Esophagus mucosa (tissue), 1 donor: ENCODE results near the gene INSM1. TPM values are rescaled to one million over a fixed set of nuclear protein-coding genes. Genes with fewer than 3 reads are reported as not detected.

ENCODE experiments used
- ATAC-seq: fragments of 200-7000 bp; cut with Tn5 transposase; one replicate; pipeline ENCODE4 v1.9.1; 2020
- total RNA-seq: library from RNA; stranded (reverse); gene quantifications from one replicate; pipeline ENCODE4 v1.2.4, GENCODE V29; 2023
- donor health status: DM: yes; HTN: yes; CAD: no.

The INSM1 gene
- total RNA-seq, 1 donor from 2014 or later, result not detected

DNA sequence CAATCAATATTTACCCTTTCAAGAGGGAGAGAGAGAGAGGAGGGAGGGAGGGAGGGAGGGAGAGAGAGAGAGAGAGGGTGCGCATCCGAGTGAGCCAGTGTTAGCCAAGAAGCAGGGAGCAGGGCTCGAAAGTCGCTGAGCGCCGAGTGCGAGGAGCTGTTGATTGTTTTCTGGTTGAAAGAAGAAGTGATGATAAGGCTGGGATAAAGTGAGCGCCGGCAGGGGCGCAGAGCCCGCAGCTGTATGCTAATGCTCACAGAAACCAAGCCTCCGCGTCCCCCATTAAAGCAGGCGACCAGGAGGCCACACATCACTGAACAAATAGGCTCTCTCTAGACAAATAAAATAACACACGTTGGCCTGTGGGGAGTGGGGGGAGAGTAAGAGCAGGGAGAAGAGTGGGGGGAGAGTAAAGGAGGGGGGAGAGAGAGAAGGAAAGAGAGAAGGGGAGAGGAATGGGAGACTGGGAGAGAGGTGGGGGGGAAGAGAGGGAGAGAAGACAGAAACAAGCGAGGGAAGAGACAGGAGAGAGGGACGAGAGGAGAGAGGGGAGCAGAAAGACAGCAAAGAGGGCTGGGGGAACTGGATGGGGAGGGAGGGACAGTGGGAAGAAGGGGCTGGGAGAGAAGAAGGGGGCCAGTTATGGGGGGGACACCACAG, 5.0 kb upstream of the INSM1 start:
- ATAC-seq, result no peak

DNA sequence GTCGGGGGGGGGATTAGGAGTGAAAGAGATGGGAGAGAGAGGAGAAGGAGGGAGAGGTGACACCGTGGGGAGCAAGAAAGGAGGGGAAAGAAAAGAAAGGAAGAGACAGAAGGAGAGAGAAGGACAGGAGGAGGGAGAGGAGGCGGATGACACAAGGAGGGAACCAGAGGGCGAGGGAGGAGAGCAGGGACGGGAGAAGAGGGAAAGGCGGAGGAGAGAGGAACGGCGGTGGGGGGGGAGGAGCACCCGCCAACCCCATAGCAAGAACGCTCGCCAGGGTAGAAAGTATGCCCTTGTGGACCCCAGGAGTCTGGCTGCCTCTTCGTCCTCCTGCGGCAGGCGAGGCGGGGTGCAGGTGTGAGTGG, 4.5 kb upstream of the INSM1 start:
- no peak for ATAC-seq

DNA sequence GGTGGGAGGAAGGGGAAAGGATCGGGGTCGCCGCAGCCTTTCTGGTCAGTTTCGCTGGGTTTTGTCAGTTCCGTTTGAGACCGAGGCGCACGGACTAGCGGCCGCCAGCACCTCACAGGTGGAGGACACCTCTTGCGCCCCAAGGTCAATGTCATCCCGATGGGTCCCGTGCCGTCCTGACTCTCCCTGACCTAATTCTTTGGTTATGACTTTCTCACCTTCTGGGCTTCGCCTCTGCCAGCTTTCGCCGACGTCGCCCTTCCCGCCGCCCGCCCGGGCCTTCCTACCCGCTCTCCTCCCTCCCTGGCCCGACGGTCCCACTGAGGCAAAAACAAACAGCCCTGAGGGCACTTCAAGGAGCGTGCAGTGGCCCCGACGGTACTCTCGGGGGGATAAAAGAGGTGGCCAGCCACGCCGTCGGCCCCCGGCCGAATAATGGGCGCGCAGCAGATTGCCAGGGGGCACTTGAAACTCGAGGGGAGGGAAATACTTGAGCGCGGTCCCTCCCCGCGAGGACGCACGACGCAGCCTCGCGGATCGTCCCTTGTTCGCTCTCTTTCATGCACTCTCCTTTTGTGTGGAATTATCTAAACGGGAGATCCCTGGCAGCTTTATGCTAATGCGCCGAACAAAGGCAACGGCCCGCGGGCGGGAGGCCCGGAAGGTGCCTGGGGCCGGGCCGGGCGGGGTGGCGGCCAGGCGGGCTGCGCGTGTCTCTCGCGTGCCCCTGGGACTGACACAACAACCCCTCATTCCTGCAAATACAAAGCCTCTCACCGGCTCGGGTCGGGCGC, 3.9 kb upstream of the INSM1 start:
- ATAC-seq, result no peak

DNA sequence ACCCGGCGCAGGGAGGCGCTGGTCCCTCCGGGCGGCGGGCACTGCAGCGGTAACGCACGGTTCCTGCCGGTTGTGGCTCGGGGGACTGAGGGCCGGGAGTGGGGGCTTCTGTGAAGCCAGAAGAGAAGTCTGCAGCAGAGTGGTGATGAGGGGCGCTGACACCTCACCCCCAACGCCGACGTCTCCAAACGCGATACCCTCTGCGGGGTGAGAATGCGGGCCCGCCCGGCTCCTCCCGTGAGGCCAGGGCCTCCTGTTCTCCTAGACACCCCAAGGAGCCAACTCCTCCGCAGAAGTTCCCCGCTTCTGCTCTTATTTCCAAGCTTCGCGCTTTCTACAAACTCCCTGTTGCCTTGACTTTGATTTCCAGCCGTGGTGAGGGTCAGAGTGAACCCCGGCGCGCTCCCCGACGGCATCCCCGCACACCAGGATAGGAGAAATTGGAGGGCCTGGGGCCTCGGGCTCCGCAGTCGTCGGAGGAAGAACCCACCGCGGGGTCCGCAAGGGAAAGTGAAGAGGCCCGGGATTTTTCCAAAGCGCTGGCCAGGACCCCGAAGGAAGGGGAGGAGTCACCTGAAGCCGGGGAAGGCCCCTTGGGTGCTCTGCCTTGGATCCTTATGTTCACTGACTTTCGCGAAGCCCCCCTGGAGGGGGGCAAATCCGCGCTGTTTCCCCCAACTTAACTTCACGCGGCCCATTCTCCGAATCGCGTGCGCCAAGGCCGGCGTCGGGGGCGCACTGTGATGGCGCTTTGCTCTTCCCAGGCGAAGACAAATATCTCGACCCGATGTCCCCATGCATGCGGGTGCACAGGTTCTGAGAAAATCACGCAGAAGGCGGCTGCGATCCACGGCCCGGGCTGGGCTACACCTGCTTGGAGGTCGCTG, 3.1 kb upstream of the INSM1 start:
- ATAC-seq, result no peak

GRCh38 chr20:20365480-20366161, 2.3 kb upstream of the INSM1 start:
- no peak for ATAC-seq

DNA sequence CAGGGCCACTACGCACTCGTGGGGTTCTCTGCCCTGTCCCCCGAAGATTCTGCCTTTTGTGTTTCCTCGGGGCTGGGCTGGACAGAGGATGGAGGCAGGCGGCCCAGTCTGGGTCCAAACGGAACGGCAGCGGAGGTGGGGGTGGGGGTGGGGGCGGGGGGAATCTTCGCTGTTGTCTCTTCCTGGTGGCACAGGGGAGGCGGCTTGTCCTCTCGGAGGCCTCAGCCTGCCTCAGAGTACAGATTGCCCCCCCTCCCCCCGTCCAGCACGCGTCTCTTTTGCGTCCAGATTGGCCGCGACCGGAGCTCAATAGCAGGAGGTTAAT, 1.4 kb upstream of the INSM1 start:
- ATAC-seq, result no peak

GRCh38 chr20:20366876-20367574, 879 bp upstream of the INSM1 start:
- no peak for ATAC-seq

GRCh38 chr20:20368418-20369249, 730 bp downstream of the INSM1 start:
- ATAC-seq, result no peak

DNA sequence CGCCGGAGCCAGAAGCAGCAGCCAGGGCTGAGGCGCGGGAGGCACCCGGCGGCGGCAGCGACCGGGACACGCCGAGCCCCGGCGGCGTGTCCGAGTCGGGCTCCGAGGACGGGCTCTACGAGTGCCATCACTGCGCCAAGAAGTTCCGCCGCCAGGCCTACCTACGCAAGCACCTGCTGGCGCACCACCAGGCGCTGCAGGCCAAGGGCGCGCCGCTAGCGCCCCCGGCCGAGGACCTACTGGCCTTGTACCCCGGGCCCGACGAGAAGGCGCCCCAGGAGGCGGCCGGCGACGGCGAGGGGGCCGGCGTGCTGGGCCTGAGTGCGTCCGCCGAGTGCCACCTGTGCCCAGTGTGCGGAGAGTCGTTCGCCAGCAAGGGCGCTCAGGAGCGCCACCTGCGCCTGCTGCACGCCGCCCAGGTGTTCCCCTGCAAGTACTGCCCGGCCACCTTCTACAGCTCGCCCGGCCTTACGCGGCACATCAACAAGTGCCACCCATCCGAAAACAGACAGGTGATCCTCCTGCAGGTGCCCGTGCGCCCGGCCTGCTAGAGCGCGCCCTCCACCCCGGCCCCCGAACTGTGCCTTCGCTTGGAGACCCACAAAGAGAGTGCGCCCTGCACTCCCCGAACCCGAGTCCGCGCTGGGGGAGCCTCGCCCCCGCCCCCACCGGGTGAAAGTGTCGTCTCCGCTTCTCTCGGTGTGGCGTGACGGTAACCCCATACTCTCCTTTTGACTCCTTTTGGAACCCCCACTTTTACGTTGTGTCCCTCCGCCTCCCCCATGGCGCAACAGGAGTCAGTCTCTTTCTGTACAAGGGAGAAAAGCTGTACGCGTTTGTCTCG, 1.6 kb downstream of the INSM1 start:
- peak; percentile 58 for ATAC-seq

GRCh38 chr20:20370094-20370575, 2.2 kb downstream of the INSM1 start:
- no peak for ATAC-seq

GRCh38 chr20:20371083-20371482, 3.2 kb downstream of the INSM1 start:
- no peak for ATAC-seq

DNA sequence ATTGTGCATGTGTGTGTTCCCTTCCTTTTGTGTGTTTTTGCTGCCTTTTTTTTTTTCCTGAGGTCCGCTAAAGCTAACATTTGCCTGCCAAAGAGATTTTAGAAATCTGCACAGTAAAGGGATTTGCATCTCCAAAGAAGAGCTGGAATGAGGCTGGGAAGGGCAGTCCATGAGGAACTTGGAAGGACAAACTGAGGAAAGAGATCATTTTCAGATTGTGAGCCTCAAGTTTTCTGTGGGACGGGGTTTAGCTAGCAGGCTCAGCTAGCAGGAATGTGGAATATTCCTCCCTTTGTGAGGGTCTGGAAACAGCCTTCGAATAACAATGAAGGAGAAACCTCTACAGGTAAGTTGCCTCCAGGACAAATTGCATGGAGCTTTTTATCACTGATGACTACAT, 3.8 kb downstream of the INSM1 start:
- no peak for ATAC-seq

DNA sequence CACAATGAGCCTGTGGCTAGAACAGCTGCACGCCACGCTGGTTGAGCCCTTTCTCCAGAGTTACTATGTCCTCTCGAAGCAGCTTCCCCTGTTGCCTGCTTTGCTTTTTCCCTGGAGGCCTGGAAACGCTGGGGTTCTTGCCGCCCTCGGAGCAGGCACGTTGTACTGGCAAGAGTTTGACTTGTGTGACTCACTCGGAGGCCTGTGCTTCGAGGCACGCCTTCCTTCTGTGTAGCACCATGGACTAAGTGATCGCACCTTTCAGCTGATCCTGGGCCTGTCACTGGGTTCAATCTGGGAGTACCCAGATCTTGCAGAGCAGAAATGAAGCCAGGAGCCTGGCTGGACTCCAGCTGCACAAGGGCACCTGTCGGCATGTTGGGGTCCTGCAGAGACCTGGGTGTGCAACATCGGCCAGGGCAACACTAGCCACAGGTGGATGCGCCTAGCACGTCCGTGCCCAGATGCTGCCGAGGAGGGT, 5.2 kb downstream of the INSM1 start:
- peak; percentile 90 for ATAC-seq

DNA sequence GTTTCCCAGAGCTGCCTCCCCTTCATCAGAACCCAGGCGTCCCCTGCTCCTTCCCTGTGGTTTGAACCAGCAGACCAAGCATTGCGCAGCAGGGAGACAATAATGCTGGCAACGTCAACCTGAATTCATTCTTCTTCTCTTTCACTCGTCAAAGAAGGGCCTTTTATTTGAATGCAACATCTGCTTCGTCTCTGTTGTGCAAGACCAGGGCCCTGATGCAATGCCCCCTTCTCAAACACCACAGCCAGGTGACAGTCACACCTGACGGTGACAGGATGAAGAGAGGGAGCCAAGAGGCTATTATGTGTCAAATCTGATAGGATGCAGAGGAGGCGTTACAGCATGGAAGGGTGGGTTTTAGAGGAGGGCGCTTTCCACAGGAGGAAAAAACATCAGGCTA, 8.0 kb downstream of the INSM1 start:
- no peak for ATAC-seq

DNA sequence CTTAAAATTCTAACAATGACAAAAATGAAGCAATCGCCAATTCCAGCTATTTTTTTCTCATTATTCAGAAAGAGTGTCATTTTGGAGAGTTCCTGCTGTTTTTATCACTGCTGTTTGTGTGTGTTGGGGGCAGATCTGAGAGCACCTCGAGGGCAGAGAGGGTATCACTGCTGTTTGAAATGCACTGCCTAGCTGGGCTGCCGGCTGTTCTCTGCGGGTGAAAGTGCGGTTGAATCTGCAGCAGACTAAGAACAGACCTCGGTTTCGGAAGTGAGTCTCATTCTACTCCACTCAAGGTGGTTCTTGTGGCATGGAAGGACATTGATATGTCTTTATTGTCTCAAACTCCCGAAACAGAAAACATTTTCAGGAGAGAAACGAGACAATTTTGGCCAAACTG, 18.3 kb downstream of the INSM1 start:
- ATAC-seq, result no peak

- no peak for ATAC-seq
These were observed 22.5 kb downstream of the INSM1 start for GRCh38 chr20:20390393-20390792.

DNA sequence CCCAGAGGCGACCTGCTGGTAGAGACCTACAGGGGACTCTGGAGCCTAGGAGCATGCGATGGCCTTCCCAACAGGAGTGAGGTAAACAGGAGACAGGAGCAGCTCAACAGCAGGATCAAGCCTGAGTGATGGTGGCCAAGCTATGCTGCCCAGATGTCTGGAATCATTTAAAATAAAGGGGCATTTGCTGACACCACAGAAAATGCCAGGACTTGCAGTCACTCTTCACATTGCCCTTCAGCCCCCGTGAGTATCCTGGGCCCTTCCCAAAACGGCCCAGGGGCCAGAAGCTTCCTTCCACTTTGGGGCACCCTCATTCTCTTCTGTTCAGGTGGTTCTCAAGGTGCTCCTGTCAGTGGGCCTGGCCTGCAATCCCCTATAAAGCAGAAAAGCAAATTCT, 23.2 kb downstream of the INSM1 start:
- no peak for ATAC-seq

GRCh38 chr20:20391766-20392165, 23.9 kb downstream of the INSM1 start:
- no peak for ATAC-seq

- ATAC-seq, result no peak
These were observed 25.6 kb downstream of the INSM1 start for GRCh38 chr20:20393207-20394120.
